HCT116 (cell line): ENCODE measurements around the gene ACSS1. TPM values are rescaled to one million over a fixed set of nuclear protein-coding genes. Genes with fewer than 3 reads are reported as not detected.

Experiments used
- ATAC-seq: fragments of 200-7000 bp; cut with Tn5 transposase; 2 replicates; pipeline ENCODE4 v1.9.1; 2020; ENCODE audit warnings: mild to moderate bottlenecking, moderate library complexity
- BruUV-seq: library from RNA; stranded (reverse); fragments of 400-500 nt; replicated peaks from 2 replicates; lab custom pipeline; 2021; lab: Mats Ljungman, UMichigan
- CTCF ChIA-PET: fragments of 300-600 bp; sonication (Branson Sonifier 250); formaldehyde crosslinking; loops from one replicate; lab custom pipeline; 2021; ENCODE audit warnings: antibody characterized with exemption; lab: Charles Lee
- POLR2A ChIA-PET: fragments of 300-600, 350-600 bp; sonication (Branson Sonifier 250); formaldehyde crosslinking; loops from one replicate; lab custom pipeline; 2021; ENCODE audit warnings: antibody characterized with exemption; lab: Charles Lee
- RAD21 ChIA-PET, 2 experiments: fragments of 300-600 bp; sonication (Branson Sonifier 250); formaldehyde crosslinking; loops; one replicate each; lab custom pipeline; 2023; ENCODE audit warnings: low total read pairs in 2 of 2; ENCODE audit not compliant: uncharacterized antibody in 2 of 2, unreplicated experiment in 2 of 2, low non-redundant PET in 1 of 2; lab: Charles Lee
- DNase-seq: peaks from one replicate; pipeline ENCODE4 v3.0.0-alpha.2; 2010; ENCODE audit warnings: low read depth, low spot score
- H2AFZ ChIP-seq: fragments of 200-600 bp; shearing (Covaris generic), sonication (generic); 2 replicates; pipeline ENCODE4 v1.6.1; 2017; ENCODE audit warnings: low read depth, mixed run types, mixed read lengths, antibody characterized with exemption, low read length; ENCODE audit not compliant: poor library complexity, severe bottlenecking
- H3K27ac ChIP-seq: 2 replicates; pipeline ENCODE4 v1.5.1; 2012; ENCODE audit warnings: low read depth, low read length
- H3K27me3 ChIP-seq: fragments of 200-600 bp; sonication (generic); 2 replicates; pipeline ENCODE4 v1.6.1; 2016; ENCODE audit warnings: mixed run types, low read length, mixed read lengths; ENCODE audit not compliant: insufficient read depth
- H3K36me3 ChIP-seq, 2 experiments: fragments of 200-500 bp in 1 of 2; fragments of 200-600 bp in 1 of 2; sonication (Bioruptor generic) in 1 of 2; sonication (generic) in 1 of 2; 2 replicates each; pipeline versions ENCODE4 v1.5.1 to v1.6.1; 2014 to 2016; ENCODE audit warnings: low read length in 2 of 2, inconsistent platforms in 1 of 2, mixed read lengths in 1 of 2, mixed run types in 1 of 2; ENCODE audit not compliant: insufficient read depth in 2 of 2, control insufficient read depth in 1 of 2
- H3K4me1 ChIP-seq, 2 experiments: fragments of 200-600 bp in 1 of 2; sonication (generic) in 1 of 2; 2 replicates each; pipeline versions ENCODE4 v1.5.1 to v1.6.1; 2012 to 2017; ENCODE audit warnings: low read length in 2 of 2, inconsistent platforms in 1 of 2, mild to moderate bottlenecking in 1 of 2, mixed read lengths in 1 of 2, mixed run types in 1 of 2, moderate library complexity in 1 of 2; ENCODE audit not compliant: insufficient read depth in 2 of 2, control insufficient read depth in 1 of 2
- H3K4me2 ChIP-seq: fragments of 200-600 bp; sonication (generic); 2 replicates; pipeline ENCODE4 v1.6.1; 2017; ENCODE audit warnings: mixed run types, low read length, mixed read lengths
- H3K4me3 ChIP-seq, 2 experiments: fragments of 200-600 bp in 1 of 2; sonication (generic) in 1 of 2; replicated peaks in 1 of 2; 2 replicates each; pipeline ENCODE4 v1.5.1; 2011 to 2016; ENCODE audit warnings: low read length in 2 of 2, control low read depth in 1 of 2, low read depth in 1 of 2, mild to moderate bottlenecking in 1 of 2, mixed read lengths in 1 of 2, mixed run types in 1 of 2
- H3K79me2 ChIP-seq: fragments of 200-600 bp; sonication (generic); 2 replicates; pipeline ENCODE4 v1.6.1; 2017; ENCODE audit warnings: mild to moderate bottlenecking, mixed run types, low read length, moderate library complexity, mixed read lengths; ENCODE audit not compliant: insufficient read depth
- H3K9ac ChIP-seq: fragments of 200-600 bp; sonication (generic); 2 replicates; pipeline ENCODE4 v1.6.1; 2016; ENCODE audit warnings: low read length, mixed read lengths
- H3K9me2 ChIP-seq: fragments of 200-600 bp; sonication (generic), shearing (Covaris generic); 2 replicates; pipeline ENCODE4 v1.6.1; 2017; ENCODE audit warnings: mixed run types, mild to moderate bottlenecking, moderate library complexity; ENCODE audit not compliant: insufficient read depth
- H3K9me3 ChIP-seq, 2 experiments: fragments of 200-500 bp in 1 of 2; fragments of 200-600 bp in 1 of 2; sonication (Bioruptor generic) in 1 of 2; sonication (generic) in 1 of 2; 2 replicates each; pipeline ENCODE4 v1.6.1; 2014 to 2017; ENCODE audit warnings: low read length in 2 of 2, mixed read lengths in 2 of 2, inconsistent platforms in 1 of 2, low read depth in 1 of 2, mild to moderate bottlenecking in 1 of 2, mixed run types in 1 of 2, moderate library complexity in 1 of 2; ENCODE audit not compliant: control insufficient read depth in 1 of 2, insufficient read depth in 1 of 2
- H4K20me1 ChIP-seq: fragments of 200-600 bp; sonication (generic), shearing (Covaris generic); 2 replicates; pipeline ENCODE4 v1.6.1; 2017; ENCODE audit warnings: mixed run types, mild to moderate bottlenecking, moderate library complexity; ENCODE audit not compliant: insufficient read depth
- CBX3 ChIP-seq: IDR thresholded peaks from 2 replicates; pipeline ENCODE4 v1.6.1; 2012; ENCODE audit warnings: low read depth
- CEBPB ChIP-seq: IDR thresholded peaks from 2 replicates; pipeline ENCODE4 v1.6.1; 2012; ENCODE audit warnings: low read depth
- CTCF ChIP-seq, 3 experiments: fragments of 200-600 bp in 1 of 3; sonication (generic) in 1 of 3; IDR thresholded peaks in 2 of 3; conservative IDR thresholded peaks in 1 of 3; 2 replicates each; pipeline ENCODE4 v1.5.1; 2012 to 2017; ENCODE audit warnings: low read depth in 2 of 3, low read length in 2 of 3, antibody characterized with exemption in 1 of 3, borderline replicate concordance in 1 of 3, control low read depth in 1 of 3, mild to moderate bottlenecking in 1 of 3, mixed read lengths in 1 of 3, mixed run types in 1 of 3, moderate library complexity in 1 of 3; ENCODE audit not compliant: insufficient read depth in 1 of 3
- EGR1 ChIP-seq: IDR thresholded peaks from 2 replicates; pipeline ENCODE4 v1.6.1; 2012; ENCODE audit warnings: low read depth
- ELF1 ChIP-seq: IDR thresholded peaks from 2 replicates; pipeline ENCODE4 v1.6.1; 2012; ENCODE audit warnings: low read depth, borderline replicate concordance
- EZH2 ChIP-seq: fragments of 200-600 bp; sonication (generic); IDR thresholded peaks from 2 replicates; pipeline ENCODE4 v1.6.1; 2017; ENCODE audit warnings: antibody characterized with exemption, mixed run types
- MAX ChIP-seq: IDR thresholded peaks from 2 replicates; pipeline ENCODE4 v1.6.1; 2012
- POLR2A ChIP-seq: IDR thresholded peaks from 2 replicates; pipeline ENCODE4 v1.7.0; 2011; ENCODE audit warnings: borderline replicate concordance; ENCODE audit not compliant: insufficient read depth, insufficient read length; ENCODE audit errors: extremely low read depth
- POLR2AphosphoS5 ChIP-seq: IDR thresholded peaks from 2 replicates; pipeline ENCODE4 v1.6.1; 2011; ENCODE audit warnings: mild to moderate bottlenecking, low read depth, low read length, moderate library complexity
- REST ChIP-seq: IDR thresholded peaks from 2 replicates; pipeline ENCODE4 v1.6.1; 2012; ENCODE audit warnings: low read depth
- SP1 ChIP-seq: IDR thresholded peaks from 2 replicates; pipeline ENCODE4 v1.6.1; 2012; ENCODE audit warnings: low read depth
- SRF ChIP-seq: IDR thresholded peaks from 2 replicates; pipeline ENCODE4 v1.6.1; 2012; ENCODE audit warnings: low read depth
- YY1 ChIP-seq: IDR thresholded peaks from 2 replicates; pipeline ENCODE4 v1.6.1; 2011; ENCODE audit warnings: low read length, low read depth, moderate library complexity, mild to moderate bottlenecking; ENCODE audit not compliant: insufficient replicate concordance; ENCODE audit errors: extremely low read depth
- ZBTB33 ChIP-seq: IDR thresholded peaks from 2 replicates; pipeline ENCODE4 v1.6.1; 2011; ENCODE audit warnings: mild to moderate bottlenecking, low read length, moderate library complexity; ENCODE audit not compliant: insufficient replicate concordance; ENCODE audit errors: extremely low read depth
- ZFX ChIP-seq: fragments of 450-650 bp; IDR thresholded peaks from 2 replicates; pipeline ENCODE4 v1.6.1; 2017
- ZNF274 ChIP-seq: fragments of 200-500 bp; sonication (Bioruptor generic); IDR thresholded peaks from 2 replicates; pipeline ENCODE4 v1.6.1; 2014; ENCODE audit warnings: mild to moderate bottlenecking, low read depth, low read length, inconsistent platforms
- intact Hi-C: fragments of 100-400 bp; cut with micrococcal nuclease; formaldehyde crosslinking; loops from 2 replicates; pipeline ENCODE4 v1.10.0; 2022
- total RNA-seq: library from RNA; stranded (reverse); gene quantifications from one replicate; pipeline ENCODE4 v1.2.1, GENCODE V29; 2021; ENCODE audit not compliant: unreplicated experiment

ACSS1 gene
- total RNA-seq, 1 experiment from 2014 or later, result 0.27 TPM

GRCh38 chr20:25103526-25103925 lies 45.6 kb upstream of the ACSS1 start:
- TF ChIP-seq CBX3 (no peak), CEBPB (no peak), ZFX (no peak), POLR2A (no peak), EGR1 (no peak), CTCF (IDR thresholded peaks at IDR 0.05 in 2 of 3, conservative IDR thresholded peaks at IDR 0.05 in 1 of 3; ENCODE audit: borderline replicate concordance in 1 of 3, insufficient read depth in 1 of 3, low read depth in 2 of 3, low read length in 2 of 3) (no peak), ZNF274 (no peak), SRF (no peak), ELF1 (no peak), EZH2 (no peak), ZBTB33 (no peak), POLR2AphosphoS5 (no peak), MAX (no peak), SP1 (no peak), REST (no peak), YY1 (no peak)
- TF ChIP-seq, all 23 proteins: peak for 0
- no peaks in the 10 kb centered on the region for H3K9me3 ChIP-seq
- CTCF ChIA-PET, result no interaction called here
- no peaks in the 10 kb centered on the region for H3K9me2 ChIP-seq
- H3K79me2 ChIP-seq, result no peaks in the 10 kb centered on the region
- DNase-seq (no peak), ATAC-seq (no peak)
- POLR2A ChIA-PET, result no interaction called here
- H4K20me1 ChIP-seq, result no peaks in the 10 kb centered on the region
- no peak overlapping the region for H3K9ac ChIP-seq
- no peak overlapping the region for H2AFZ ChIP-seq
- no TSS peak for BruUV-seq
- no peaks in the 10 kb centered on the region for H3K27me3 ChIP-seq
- intact Hi-C loops, result no loop called here
- RAD21 ChIA-PET, result no interaction called here
- H3K4me2 ChIP-seq, result no peak overlapping the region
- H3K27ac ChIP-seq, result no peak overlapping the region
- H3K36me3 ChIP-seq, result no peaks in the 10 kb centered on the region
- no peak overlapping the region for H3K4me3 ChIP-seq
- H3K4me1 ChIP-seq, result no peaks in the 10 kb centered on the region
